MM.1S (cell line): ENCODE data around the gene DPY19L1.
"Not testable (repeated sequence)": the region's sequence is repeated elsewhere in the genome, so short reads cannot be mapped to it uniquely, and the experiment has no call there.

ENCODE experiments used
- DNase-seq: peaks from one replicate; pipeline ENCODE4 v3.0.0-alpha.2; 2015
- H2AFZ ChIP-seq: fragments of 300-600 bp; sonication (generic); 2 replicates; pipeline ENCODE4 v1.6.0; 2016; ENCODE audit warnings: antibody characterized with exemption, low read length
- H3F3A ChIP-seq: fragments of 300-600 bp; sonication (generic); 2 replicates; pipeline ENCODE4 v1.6.1; 2016; ENCODE audit warnings: mild to moderate bottlenecking, antibody characterized with exemption, low read length, moderate library complexity, mixed read lengths; ENCODE audit not compliant: insufficient read depth
- H3K27ac ChIP-seq: fragments of 300-600 bp; sonication (generic); 2 replicates; pipeline ENCODE4 v1.5.1; 2016; ENCODE audit warnings: mild to moderate bottlenecking, low read length
- H3K27me3 ChIP-seq: fragments of 300-600 bp; sonication (generic); replicated peaks from 2 replicates; pipeline ENCODE4 v1.6.0; 2016; ENCODE audit warnings: low read length; ENCODE audit not compliant: insufficient read depth
- H3K36me3 ChIP-seq: fragments of 300-600 bp; sonication (generic); replicated peaks from 2 replicates; pipeline ENCODE4 v1.6.1; 2016; ENCODE audit warnings: mild to moderate bottlenecking, low read length, mixed read lengths; ENCODE audit not compliant: insufficient read depth
- H3K4me1 ChIP-seq: fragments of 300-600 bp; sonication (generic); 2 replicates; pipeline ENCODE4 v1.6.1; 2016; ENCODE audit warnings: low read length, mixed read lengths
- H3K4me2 ChIP-seq: fragments of 300-600 bp; sonication (generic); 2 replicates; pipeline ENCODE4 v1.6.0; 2016; ENCODE audit warnings: low read depth, low read length
- H3K4me3 ChIP-seq: fragments of 300-600 bp; sonication (generic); 2 replicates; pipeline ENCODE4 v1.5.1; 2016; ENCODE audit warnings: low read length, mixed read lengths
- H3K79me2 ChIP-seq: fragments of 300-600 bp; sonication (generic); 2 replicates; pipeline ENCODE4 v1.6.1; 2016; ENCODE audit warnings: mixed run types, low read length, mixed read lengths
- H3K9ac ChIP-seq: fragments of 300-600 bp; sonication (generic); 2 replicates; pipeline ENCODE4 v1.6.1; 2016; ENCODE audit warnings: low read length, mixed read lengths
- H3K9me2 ChIP-seq: fragments of 300-600 bp; sonication (generic); replicated peaks from 2 replicates; pipeline ENCODE4 v1.6.1; 2016; ENCODE audit warnings: mild to moderate bottlenecking, low read length, mixed read lengths; ENCODE audit not compliant: insufficient read depth
- H3K9me3 ChIP-seq: fragments of 300-600 bp; sonication (generic); replicated peaks from 2 replicates; pipeline ENCODE4 v1.6.1; 2016; ENCODE audit warnings: mild to moderate bottlenecking, low read length, mixed read lengths; ENCODE audit not compliant: insufficient read depth
- H4K20me1 ChIP-seq: fragments of 300-600 bp; sonication (generic); 2 replicates; pipeline ENCODE4 v1.6.1; 2016; ENCODE audit warnings: mild to moderate bottlenecking, low read length, moderate library complexity, mixed read lengths; ENCODE audit not compliant: insufficient read depth
- EZH2 ChIP-seq: fragments of 300-600 bp; sonication (generic); optimal IDR thresholded peaks from 2 replicates; pipeline ENCODE3; 2017; ENCODE audit warnings: low read depth, mild to moderate bottlenecking, antibody characterized with exemption, low read length, mixed read lengths
- EZH2phosphoT487 ChIP-seq: fragments of 300-600 bp; sonication (generic); IDR thresholded peaks from 2 replicates; pipeline ENCODE4 v1.6.1; 2018; ENCODE audit warnings: antibody characterized with exemption, low read length
- TF ChIP-seq, protein P1 (sequence below): fragments of 300-600 bp; sonication (generic); IDR thresholded peaks from 2 replicates; pipeline ENCODE4 v1.5.1; 2016; ENCODE audit warnings: antibody characterized with exemption, low read length, mixed read lengths

The DPY19L1 gene

DNA sequence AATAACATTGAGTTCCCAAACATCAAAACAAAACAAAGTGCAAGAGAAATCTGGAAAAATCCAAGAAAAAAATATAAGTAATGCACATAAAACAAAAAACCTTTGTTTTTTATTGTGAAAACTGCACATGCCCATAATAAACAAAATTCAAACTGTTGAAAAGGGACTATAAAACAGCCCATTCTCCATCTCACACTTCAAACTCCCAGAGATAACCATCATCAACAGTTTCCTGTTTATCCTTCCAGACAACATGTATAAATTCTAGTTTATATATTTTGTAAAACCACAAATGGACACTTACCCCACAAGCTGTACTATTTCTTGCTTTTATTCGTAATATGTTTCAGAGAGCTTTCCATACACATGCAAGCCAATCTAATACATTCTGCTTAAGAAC is 79.3 kb downstream of the DPY19L1 start:
- H4K20me1 ChIP-seq = no peaks in the 10 kb centered on the region
- H3K79me2 ChIP-seq = no peaks in the 10 kb centered on the region
- H3K4me1 ChIP-seq = no peaks in the 10 kb centered on the region
- H3K27me3 ChIP-seq = no peaks in the 10 kb centered on the region
- no peak overlapping the region for H2AFZ ChIP-seq
- no peak overlapping the region for H3K4me3 ChIP-seq
- no peak overlapping the region for H3K4me2 ChIP-seq
- H3K9me2 ChIP-seq = no peaks in the 10 kb centered on the region
- TF ChIP-seq, protein P1, sequence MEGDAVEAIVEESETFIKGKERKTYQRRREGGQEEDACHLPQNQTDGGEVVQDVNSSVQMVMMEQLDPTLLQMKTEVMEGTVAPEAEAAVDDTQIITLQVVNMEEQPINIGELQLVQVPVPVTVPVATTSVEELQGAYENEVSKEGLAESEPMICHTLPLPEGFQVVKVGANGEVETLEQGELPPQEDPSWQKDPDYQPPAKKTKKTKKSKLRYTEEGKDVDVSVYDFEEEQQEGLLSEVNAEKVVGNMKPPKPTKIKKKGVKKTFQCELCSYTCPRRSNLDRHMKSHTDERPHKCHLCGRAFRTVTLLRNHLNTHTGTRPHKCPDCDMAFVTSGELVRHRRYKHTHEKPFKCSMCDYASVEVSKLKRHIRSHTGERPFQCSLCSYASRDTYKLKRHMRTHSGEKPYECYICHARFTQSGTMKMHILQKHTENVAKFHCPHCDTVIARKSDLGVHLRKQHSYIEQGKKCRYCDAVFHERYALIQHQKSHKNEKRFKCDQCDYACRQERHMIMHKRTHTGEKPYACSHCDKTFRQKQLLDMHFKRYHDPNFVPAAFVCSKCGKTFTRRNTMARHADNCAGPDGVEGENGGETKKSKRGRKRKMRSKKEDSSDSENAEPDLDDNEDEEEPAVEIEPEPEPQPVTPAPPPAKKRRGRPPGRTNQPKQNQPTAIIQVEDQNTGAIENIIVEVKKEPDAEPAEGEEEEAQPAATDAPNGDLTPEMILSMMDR = no peak
- TF ChIP-seq EZH2 = no peak
- TF ChIP-seq EZH2phosphoT487 = no peak
- H3F3A ChIP-seq = no peaks in the 10 kb centered on the region
- DNase-seq = no peak
- no peaks in the 10 kb centered on the region for H3K36me3 ChIP-seq
- H3K9ac ChIP-seq = no peak overlapping the region
- no peaks in the 10 kb centered on the region for H3K9me3 ChIP-seq
- no peak overlapping the region for H3K27ac ChIP-seq

DNA sequence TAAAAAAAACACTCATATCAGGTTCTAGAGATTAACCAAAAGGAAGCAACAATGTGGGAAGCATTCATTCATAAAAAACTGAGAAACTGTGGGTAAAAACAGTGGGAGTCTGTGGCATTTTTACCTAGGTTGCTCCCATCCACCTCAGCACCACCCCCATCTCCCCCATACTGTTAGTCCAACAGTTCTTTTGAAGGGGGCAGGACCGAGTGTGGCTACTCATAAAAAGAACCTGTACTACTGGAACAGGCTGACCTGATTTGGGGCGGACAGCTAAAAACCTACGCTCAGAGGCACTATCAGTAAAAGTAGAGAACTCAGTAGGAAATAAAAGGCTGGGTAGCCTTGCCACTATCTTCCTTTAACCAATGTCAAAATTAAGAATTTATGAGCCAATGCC is 84.5 kb downstream of the DPY19L1 start:
- H3K27ac ChIP-seq = no peak overlapping the region
- H3K9me3 ChIP-seq = no peaks in the 10 kb centered on the region
- H3K27me3 ChIP-seq = no peaks in the 10 kb centered on the region
- H3K9ac ChIP-seq = no peak overlapping the region
- no peaks in the 10 kb centered on the region for H4K20me1 ChIP-seq
- TF ChIP-seq EZH2 = no peak
- no peak for TF ChIP-seq EZH2phosphoT487
- TF ChIP-seq, protein P1 = no peak
- no peak overlapping the region for H3K4me2 ChIP-seq
- H3K4me3 ChIP-seq = no peak overlapping the region
- H3K36me3 ChIP-seq = no peaks in the 10 kb centered on the region
- no peaks in the 10 kb centered on the region for H3K9me2 ChIP-seq
- no peaks in the 10 kb centered on the region for H3K79me2 ChIP-seq
- DNase-seq = no peak
- no peak overlapping the region for H2AFZ ChIP-seq
- H3F3A ChIP-seq = no peaks in the 10 kb centered on the region
- no peaks in the 10 kb centered on the region; the same call in 1 of the 2 replicates for H3K4me1 ChIP-seq

DNA sequence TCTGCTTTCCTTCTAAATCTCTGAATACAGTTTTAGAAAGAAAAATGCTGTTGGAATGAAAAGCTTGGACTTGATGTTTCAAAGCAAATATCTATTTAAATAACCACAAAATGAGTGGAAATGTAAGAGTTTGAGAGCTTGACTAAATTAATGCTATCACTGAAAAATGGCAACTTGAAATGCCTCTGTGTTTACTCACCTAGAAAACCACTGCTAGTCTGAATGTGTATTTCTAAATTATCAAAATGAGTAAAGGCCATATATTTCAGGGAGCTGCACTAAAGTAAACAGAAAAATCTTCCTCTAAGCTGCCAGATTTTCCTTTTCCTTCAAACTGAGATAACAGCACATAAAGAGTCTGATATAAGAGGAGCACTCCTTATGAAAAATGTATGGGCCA is 87.9 kb downstream of the DPY19L1 start:
- Histone ChIP-seq H3K9ac (no peak overlapping the region), H3K9me2 (no peaks in the 10 kb centered on the region), H3K4me2 (no peak overlapping the region), H2AFZ (no peak overlapping the region), H3K4me3 (no peak overlapping the region), H3F3A (no peaks in the 10 kb centered on the region), H3K36me3 (no peaks in the 10 kb centered on the region), H3K4me1 (no peaks in the 10 kb centered on the region; the same call in 1 of the 2 replicates), H4K20me1 (no peaks in the 10 kb centered on the region), H3K9me3 (no peaks in the 10 kb centered on the region), H3K79me2 (no peaks in the 10 kb centered on the region), H3K27me3 (no peaks in the 10 kb centered on the region), H3K27ac (no peak overlapping the region)
- no peak for DNase-seq
- TF ChIP-seq, protein P1 = no peak
- no peak for TF ChIP-seq EZH2
- TF ChIP-seq EZH2phosphoT487 = no peak

DNA sequence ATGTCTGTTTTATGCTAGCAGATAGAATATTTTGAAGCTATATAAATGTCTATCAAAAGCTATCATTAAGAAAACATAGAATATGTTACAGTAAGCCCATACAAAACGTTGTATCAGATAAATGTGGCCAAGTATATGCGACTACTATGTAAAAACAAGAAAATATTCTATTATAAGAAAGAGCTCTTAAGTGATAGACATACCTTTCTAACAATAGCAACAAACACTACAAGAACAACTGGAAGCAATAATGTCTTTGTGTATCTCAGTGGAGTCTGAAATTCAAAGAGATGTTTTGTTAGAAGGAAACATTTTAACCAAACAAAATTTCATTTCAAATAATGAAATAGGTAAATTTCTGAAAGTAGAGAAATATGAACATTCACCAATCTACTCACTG is 89.9 kb downstream of the DPY19L1 start:
- H3K4me3 ChIP-seq, H3K27ac ChIP-seq, H3K27me3 ChIP-seq, H4K20me1 ChIP-seq, H3K9ac ChIP-seq, H2AFZ ChIP-seq, H3K4me2 ChIP-seq, H3F3A ChIP-seq, H3K9me3 ChIP-seq, H3K4me1 ChIP-seq, H3K9me2 ChIP-seq, DNase-seq, H3K36me3 ChIP-seq, H3K79me2 ChIP-seq: not testable (repeated sequence)
